HepG2 (cell line): ENCODE measurements around the gene NPBWR2. TPM values are rescaled to one million over a fixed set of nuclear protein-coding genes. Genes with fewer than 3 reads are reported as not detected.

ENCODE experiments used
- ATAC-seq: fragments of 200-7000 bp; cut with Tn5 transposase; 3 replicates; pipeline ENCODE4 v1.9.1; 2020; ENCODE audit warnings: mild to moderate bottlenecking, moderate library complexity
- BruUV-seq: library from RNA; stranded (reverse); fragments of 400-500 nt; replicated peaks from 2 replicates; lab custom pipeline; 2021; lab: Mats Ljungman, UMichigan
- CTCF ChIA-PET: fragments of 300-600 bp; formaldehyde crosslinking; extraction: SDS; loops from one replicate; lab custom pipeline; 2021; ENCODE audit warnings: low total read pairs, inconsistent platforms, low intra/inter-chr PET ratio; lab: Yijun Ruan, JAX
- POLR2A ChIA-PET: fragments of 350-600 bp; sonication (Branson Sonifier 250); formaldehyde crosslinking; loops from one replicate; lab custom pipeline; 2020; ENCODE audit warnings: antibody characterized with exemption, inconsistent platforms; lab: Yijun Ruan, JAX
- DNase-seq: peaks from one replicate; pipeline ENCODE4 v3.0.0-alpha.2; 2015; ENCODE audit warnings: low spot score
- FAIRE-seq: peaks from 3 replicates; lab custom pipeline; 2011; peaks lifted over from hg19 to GRCh38; lab: Jason Lieb, UNC
- H2AFZ ChIP-seq: one replicate; pipeline ENCODE4 v1.6.1; 2011; ENCODE audit warnings: low read length, inconsistent platforms
- H3K27ac ChIP-seq: fragments of 300-600 bp; 3 replicates; pipeline ENCODE4 v1.8.0; 2011; ENCODE audit warnings: mixed run types, mild to moderate bottlenecking, mixed read lengths, low read length, inconsistent platforms; ENCODE audit not compliant: insufficient read depth; ENCODE audit errors: extremely low read length
- H3K27me3 ChIP-seq, 2 experiments: fragments of 200-600 bp in 1 of 2; 2 replicates in 1 of 2; 3 replicates in 1 of 2; pipeline versions ENCODE4 v1.6.0 to v1.8.0; 2011; ENCODE audit warnings: low read length in 2 of 2, mild to moderate bottlenecking in 2 of 2, moderate library complexity in 2 of 2, inconsistent platforms in 1 of 2; ENCODE audit not compliant: insufficient read depth in 2 of 2, control insufficient read depth in 1 of 2
- H3K36me3 ChIP-seq, 2 experiments: fragments of 200-600 bp in 1 of 2; replicated peaks in 1 of 2; 2 replicates in 1 of 2; 3 replicates in 1 of 2; pipeline versions ENCODE4 v1.5.1 to v1.8.0; 2011; ENCODE audit warnings: low read length in 2 of 2, inconsistent platforms in 1 of 2; ENCODE audit not compliant: insufficient read depth in 2 of 2, control insufficient read depth in 1 of 2
- H3K4me1 ChIP-seq: 2 replicates; pipeline ENCODE4 v1.5.1; 2012; ENCODE audit warnings: low read length, inconsistent platforms; ENCODE audit not compliant: insufficient read depth
- H3K4me2 ChIP-seq: 2 replicates; pipeline ENCODE4 v1.6.0; 2011; ENCODE audit warnings: low read depth, low read length, inconsistent platforms
- H3K4me3 ChIP-seq, 3 experiments: fragments of 200-600 bp in 1 of 3; sonication (generic), shearing (Covaris generic) in 1 of 3; replicated peaks in 1 of 3; 2 replicates each; pipeline ENCODE4 v1.5.1; 2011 to 2016; ENCODE audit warnings: low read length in 3 of 3, inconsistent platforms in 2 of 3, low read depth in 2 of 3, mild to moderate bottlenecking in 2 of 3, control low read depth in 1 of 3, mixed read lengths in 1 of 3; ENCODE audit not compliant: insufficient read depth in 1 of 3
- H3K79me2 ChIP-seq: one replicate; pipeline ENCODE4 v1.6.1; 2011; ENCODE audit warnings: low read length, inconsistent platforms; ENCODE audit not compliant: insufficient read depth
- H3K9ac ChIP-seq: 2 replicates; pipeline ENCODE4 v1.6.0; 2011; ENCODE audit warnings: mild to moderate bottlenecking, low read depth, low read length, inconsistent platforms; ENCODE audit not compliant: insufficient read depth
- H3K9me3 ChIP-seq: 2 replicates; pipeline ENCODE4 v1.5.1; 2012; ENCODE audit warnings: mild to moderate bottlenecking, low read length
- H4K20me1 ChIP-seq: 2 replicates; pipeline ENCODE4 v1.6.0; 2011; ENCODE audit warnings: inconsistent platforms, mild to moderate bottlenecking, low read length, moderate library complexity; ENCODE audit not compliant: insufficient read depth
- CENPX ChIP-seq: sonication (generic); formaldehyde crosslinking; IDR thresholded peaks from 2 replicates; pipeline ENCODE4 v1.9.0; 2021; ENCODE audit warnings: mild to moderate bottlenecking, missing genetic modification reagents, moderate library complexity
- FOXP1 ChIP-seq, 2 experiments: fragments of 450-650 bp in 1 of 2; IDR thresholded peaks; 2 replicates each; pipeline ENCODE4 v1.6.1; 2017 to 2018; ENCODE audit warnings: antibody characterized with exemption in 1 of 2
- HOXA3 ChIP-seq: sonication (generic); formaldehyde crosslinking; IDR thresholded peaks from 2 replicates; pipeline ENCODE4 v1.5.0; 2020; ENCODE audit warnings: missing genetic modification reagents
- MTF1 ChIP-seq: sonication (generic); formaldehyde crosslinking; IDR thresholded peaks from 2 replicates; pipeline ENCODE4 v1.5.0; 2020; ENCODE audit warnings: missing genetic modification reagents
- NFATC3 ChIP-seq: sonication (generic); formaldehyde crosslinking; IDR thresholded peaks from 2 replicates; pipeline ENCODE4 v1.5.1; 2020; ENCODE audit warnings: mild to moderate bottlenecking, missing genetic modification reagents
- POLR2A ChIP-seq, 2 experiments: IDR thresholded peaks; 2 replicates each; pipeline ENCODE4 v1.6.1; 2011; ENCODE audit warnings: low read depth in 2 of 2, low read length in 2 of 2, mild to moderate bottlenecking in 1 of 2, moderate library complexity in 1 of 2; ENCODE audit not compliant: insufficient read depth in 1 of 2
- SUZ12 ChIP-seq: fragments of 150-350 bp; IDR thresholded peaks from 2 replicates; pipeline ENCODE4 v1.6.1; 2014; ENCODE audit warnings: low read depth, low read length
- ZKSCAN1 ChIP-seq: fragments of 150-350 bp; IDR thresholded peaks from 2 replicates; pipeline ENCODE4 v1.6.1; 2014; ENCODE audit warnings: low read length
- ZNF33A ChIP-seq: sonication (generic); formaldehyde crosslinking; IDR thresholded peaks from 2 replicates; pipeline ENCODE4 v1.5.1; 2020; ENCODE audit warnings: missing genetic modification reagents, mild to moderate bottlenecking, moderate library complexity, borderline replicate concordance
- ZNF549 ChIP-seq: sonication (generic); formaldehyde crosslinking; IDR thresholded peaks from 2 replicates; pipeline ENCODE4 v1.5.0; 2020; ENCODE audit warnings: missing genetic modification reagents
- ZNF564 ChIP-seq: sonication (generic); formaldehyde crosslinking; IDR thresholded peaks from 2 replicates; pipeline ENCODE4 v1.8.1; 2023; ENCODE audit warnings: mild to moderate bottlenecking, missing genetic modification reagents
- ZNF761 ChIP-seq: sonication (generic); formaldehyde crosslinking; conservative IDR thresholded peaks from 2 replicates; pipeline ENCODE4 v1.4.0; 2020; ENCODE audit warnings: mild to moderate bottlenecking, missing genetic modification reagents
- WGBS: methylation state at CpG from one replicate; pipeline ENCODE4 v1.1.6; 2017; ENCODE audit warnings: low lambda C conversion rate; 5-methylcytosine and 5-hydroxymethylcytosine counted together
- in situ Hi-C: cut with HindIII; loops from 2 replicates; pipeline ENCODE4 v1.10.0; 2017; ENCODE audit warnings: low pct_unique_long_range_greater_than_20kb; ENCODE audit not compliant: extremely low pct_ligation_motif_present
- intact Hi-C: fragments of 100-400 bp; cut with micrococcal nuclease; formaldehyde crosslinking; loops from one replicate; pipeline ENCODE4 v1.10.0; 2022; ENCODE audit not compliant: unreplicated experiment
- polyA plus RNA-seq, 8 experiments: library from polyadenylated mRNA; depleted of rRNA in 3 of 8; stranded (reverse) in 7 of 8; unstranded in 1 of 8; fragments of >200 nt; fragmentation: Illumina TruSeq in 4 of 8; extraction: Trizol in 4 of 8; gene quantifications; 2 replicates each; pipeline versions ENCODE4 v1.2.1 to v1.2.3, GENCODE V29; 2011 to 2016; ENCODE audit warnings: low read depth in 4 of 8, missing spikeins in 1 of 8, mixed read lengths in 1 of 8; ENCODE audit not compliant: insufficient read depth in 1 of 8
- total RNA-seq, 5 experiments: library from RNA; depleted of rRNA; stranded (reverse); fragments of >200 nt; fragmentation: Illumina TruSeq; extraction: Trizol; gene quantifications; 2 replicates each; pipeline ENCODE4 v1.2.3, GENCODE V29; 2016; ENCODE audit warnings: low read depth in 1 of 5
- TF ChIP-seq, protein P1 (sequence below): sonication (generic); formaldehyde crosslinking; IDR thresholded peaks from 2 replicates; pipeline ENCODE4 v1.5.0; 2020; ENCODE audit warnings: mild to moderate bottlenecking, missing genetic modification reagents
- TF ChIP-seq, protein P2 (sequence below): sonication (generic); formaldehyde crosslinking; IDR thresholded peaks from 2 replicates; pipeline ENCODE4 v1.5.1; 2020; ENCODE audit warnings: mild to moderate bottlenecking, missing genetic modification reagents, moderate library complexity
- TF ChIP-seq, protein P3 (sequence below): sonication (generic); formaldehyde crosslinking; IDR thresholded peaks from 2 replicates; pipeline ENCODE4 v1.8.1; 2023; ENCODE audit warnings: mild to moderate bottlenecking, inconsistent platforms, moderate library complexity, missing genetic modification reagents, borderline replicate concordance

Gene NPBWR2
- total and polyA plus RNA-seq, 2 of the 13 experiments (the other 11 are each of a cell fraction or from before 2014, with no cell fraction given), result not detected

DNA sequence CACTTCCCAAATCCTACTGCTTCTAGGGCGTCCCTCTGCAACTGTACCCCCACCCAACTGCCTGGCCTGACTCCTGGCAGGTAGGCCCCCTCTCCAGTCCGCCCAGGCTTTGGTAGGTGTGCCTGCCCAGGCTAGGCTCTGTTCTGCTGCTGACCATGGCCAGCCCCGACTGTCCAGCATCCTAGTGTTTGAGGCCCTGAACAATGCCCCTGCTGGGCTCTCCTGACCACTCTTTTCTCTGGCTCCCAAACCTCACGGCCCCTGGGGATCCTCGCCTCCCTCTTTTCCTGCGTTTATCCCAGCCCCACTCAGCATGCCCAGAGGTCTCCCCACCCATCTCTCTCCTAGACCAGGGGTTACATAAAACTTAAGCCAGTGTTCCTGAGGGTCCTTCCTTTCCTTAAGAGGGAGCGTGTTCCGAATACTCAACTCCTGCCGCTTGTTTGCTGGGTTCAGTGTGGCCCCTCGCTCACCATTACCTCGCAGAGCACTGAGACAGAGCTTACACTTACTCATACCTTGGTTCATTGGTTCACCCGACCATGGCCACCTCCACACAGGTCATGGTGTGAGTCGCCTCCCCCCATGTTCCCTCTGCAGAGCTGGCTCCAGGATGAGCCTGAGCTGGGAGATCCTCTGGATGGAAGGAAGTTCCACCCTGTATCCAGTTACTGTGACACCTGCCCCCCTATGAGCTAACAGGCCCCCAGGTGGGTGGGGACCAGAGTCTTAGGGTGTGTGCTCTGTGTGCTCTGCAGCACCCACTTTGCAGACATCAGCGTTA lies 35.8 kb upstream of the NPBWR2 start:
- intact Hi-C loops, result no loop called here
- Histone ChIP-seq H3K27ac (no peak overlapping the region), H3K4me1 (no peaks in the 10 kb centered on the region), H3K4me2 (no peak overlapping the region), H3K9me3 (peaks cover 26% of the 10 kb centered on the region)
- ATAC-seq, result no peak
- WGBS, result 30% methylated on average over 14 of the region's 14 CpGs
- in situ Hi-C loops, result no loop called here
- BruUV-seq, result no TSS peak
- TF ChIP-seq HOXA3 (CRISPR knock-in tag), result no peak
- TF ChIP-seq, protein P1, sequence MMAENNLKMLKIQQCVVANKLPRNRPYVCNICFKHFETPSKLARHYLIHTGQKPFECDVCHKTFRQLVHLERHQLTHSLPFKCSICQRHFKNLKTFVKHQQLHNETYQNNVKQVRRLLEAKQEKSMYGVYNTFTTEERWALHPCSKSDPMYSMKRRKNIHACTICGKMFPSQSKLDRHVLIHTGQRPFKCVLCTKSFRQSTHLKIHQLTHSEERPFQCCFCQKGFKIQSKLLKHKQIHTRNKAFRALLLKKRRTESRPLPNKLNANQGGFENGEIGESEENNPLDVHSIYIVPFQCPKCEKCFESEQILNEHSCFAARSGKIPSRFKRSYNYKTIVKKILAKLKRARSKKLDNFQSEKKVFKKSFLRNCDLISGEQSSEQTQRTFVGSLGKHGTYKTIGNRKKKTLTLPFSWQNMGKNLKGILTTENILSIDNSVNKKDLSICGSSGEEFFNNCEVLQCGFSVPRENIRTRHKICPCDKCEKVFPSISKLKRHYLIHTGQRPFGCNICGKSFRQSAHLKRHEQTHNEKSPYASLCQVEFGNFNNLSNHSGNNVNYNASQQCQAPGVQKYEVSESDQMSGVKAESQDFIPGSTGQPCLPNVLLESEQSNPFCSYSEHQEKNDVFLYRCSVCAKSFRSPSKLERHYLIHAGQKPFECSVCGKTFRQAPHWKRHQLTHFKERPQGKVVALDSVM (CRISPR knock-in tag), result no peak
- no peak for TF ChIP-seq FOXP1 (IDR thresholded peaks at IDR 0.05)
- no peak for TF ChIP-seq FOXP1 (CRISPR knock-in tag; IDR thresholded peaks at IDR 0.05)
- no peak for TF ChIP-seq NFATC3 (CRISPR knock-in tag)
- TF ChIP-seq, protein P2, sequence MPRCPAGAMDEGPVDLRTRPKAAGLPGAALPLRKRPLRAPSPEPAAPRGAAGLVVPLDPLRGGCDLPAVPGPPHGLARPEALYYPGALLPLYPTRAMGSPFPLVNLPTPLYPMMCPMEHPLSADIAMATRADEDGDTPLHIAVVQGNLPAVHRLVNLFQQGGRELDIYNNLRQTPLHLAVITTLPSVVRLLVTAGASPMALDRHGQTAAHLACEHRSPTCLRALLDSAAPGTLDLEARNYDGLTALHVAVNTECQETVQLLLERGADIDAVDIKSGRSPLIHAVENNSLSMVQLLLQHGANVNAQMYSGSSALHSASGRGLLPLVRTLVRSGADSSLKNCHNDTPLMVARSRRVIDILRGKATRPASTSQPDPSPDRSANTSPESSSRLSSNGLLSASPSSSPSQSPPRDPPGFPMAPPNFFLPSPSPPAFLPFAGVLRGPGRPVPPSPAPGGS (CRISPR knock-in tag), result no peak
- no peak for TF ChIP-seq ZNF564 (CRISPR knock-in tag)
- no peak for TF ChIP-seq MTF1 (CRISPR knock-in tag)
- no peak for TF ChIP-seq SUZ12
- TF ChIP-seq, protein P3, sequence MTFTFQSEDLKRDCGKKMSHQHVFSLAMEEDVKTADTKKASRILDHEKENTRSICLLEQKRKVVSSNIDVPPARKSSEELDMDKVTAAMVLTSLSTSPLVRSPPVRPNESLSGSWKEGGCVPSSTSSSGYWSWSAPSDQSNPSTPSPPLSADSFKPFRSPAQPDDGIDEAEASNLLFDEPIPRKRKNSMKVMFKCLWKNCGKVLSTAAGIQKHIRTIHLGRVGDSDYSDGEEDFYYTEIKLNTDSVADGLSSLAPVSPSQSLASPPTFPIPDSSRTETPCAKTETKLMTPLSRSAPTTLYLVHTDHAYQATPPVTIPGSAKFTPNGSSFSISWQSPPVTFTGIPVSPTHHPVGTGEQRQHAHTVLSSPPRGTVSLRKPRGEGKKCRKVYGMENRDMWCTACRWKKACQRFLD (CRISPR knock-in tag), result no peak
- TF ChIP-seq ZNF549 (CRISPR knock-in tag), result no peak
- no peak for TF ChIP-seq ZKSCAN1
- TF ChIP-seq CENPX (CRISPR knock-in tag), result no peak
- no peak for TF ChIP-seq POLR2A (IDR thresholded peaks at IDR 0.05; ENCODE audit: insufficient read depth in 1 of 2, low read depth in 2 of 2, low read length in 2 of 2)
- TF ChIP-seq ZNF761 (CRISPR knock-in tag), result no peak
- no peak for TF ChIP-seq ZNF33A
- TF ChIP-seq, all 625 proteins: peak for 0
- Histone ChIP-seq H3K27me3 (peaks cover 11 to 38% of the 10 kb centered on the region in 2 experiments; a peak in 4 of 5 replicates), H3K79me2 (no peaks in the 10 kb centered on the region), H2AFZ (no peak overlapping the region), H4K20me1 (no peaks in the 10 kb centered on the region), H3K4me3 (no peak overlapping the region), H3K36me3 (no peaks in the 10 kb centered on the region), H3K9ac (no peak overlapping the region)
- FAIRE-seq (no peak), DNase-seq (no peak)
- ChIA-PET POLR2A (no interaction called here), CTCF (no interaction called here)
